ENCODE data around the gene AP1S1. TPM values are rescaled to one million over a fixed set of nuclear protein-coding genes. Genes with fewer than 3 reads are reported as not detected.

The AP1S1 gene
- total RNA-seq, 2 donors from 2014 or later: 16.1 to 18.8 TPM

DNA sequence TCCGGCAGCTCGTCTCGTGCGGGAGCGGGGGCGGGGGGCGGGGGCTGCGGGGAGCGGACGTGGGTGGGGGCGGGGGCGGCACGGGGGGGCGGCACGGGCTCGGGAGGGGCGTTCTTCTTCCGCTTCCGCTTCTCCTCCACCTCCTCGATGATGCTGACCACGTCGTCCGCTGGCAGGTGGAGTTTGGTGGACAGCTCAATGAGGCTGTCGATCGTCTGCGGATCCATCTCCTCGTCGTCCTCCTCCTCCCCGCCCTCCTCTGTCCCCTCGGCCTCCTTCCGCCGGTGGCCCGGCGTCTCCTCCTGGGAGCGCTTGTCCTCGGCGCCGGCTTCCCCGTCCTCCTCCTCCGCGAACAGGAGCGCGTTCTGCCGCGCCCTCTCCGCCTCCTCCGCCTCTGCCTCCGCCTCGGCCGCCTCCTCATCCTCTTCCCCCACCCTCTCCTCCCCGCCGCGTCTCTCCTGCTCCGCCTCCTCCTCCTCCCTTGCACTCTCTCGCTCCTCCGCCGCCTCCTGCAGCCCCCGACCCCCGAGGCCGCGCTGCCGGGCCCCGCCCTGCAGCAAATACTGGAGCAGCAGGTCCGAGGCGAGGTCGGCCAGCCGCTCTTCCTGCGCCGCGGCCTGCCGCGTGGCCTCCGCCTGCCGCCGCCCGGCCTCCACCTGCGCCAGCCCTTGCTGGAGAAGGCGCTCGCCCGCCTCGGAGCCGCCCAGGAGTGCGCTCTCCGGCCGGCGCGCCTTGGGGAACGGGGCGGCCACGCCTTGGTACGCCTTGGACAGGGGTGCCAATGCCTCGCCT lies 9.2 kb downstream of the AP1S1 start:
- Histone ChIP-seq H3K27me3 (peaks cover 24 to 49% of the 10 kb centered on the region in 2 donors), H3K27ac (no peak overlapping the region), H3K4me1 (peaks cover 0 to 42% of the 10 kb centered on the region in 2 donors), H3K36me3 (peaks cover 12% of the 10 kb centered on the region), H3K9me3 (no peaks in the 10 kb centered on the region), H3K4me3 (peak overlapping the region; percentile 4 to 42)
- DNase-seq (ENCODE audit: low spot score): no peak
- TF ChIP-seq, protein P1, sequence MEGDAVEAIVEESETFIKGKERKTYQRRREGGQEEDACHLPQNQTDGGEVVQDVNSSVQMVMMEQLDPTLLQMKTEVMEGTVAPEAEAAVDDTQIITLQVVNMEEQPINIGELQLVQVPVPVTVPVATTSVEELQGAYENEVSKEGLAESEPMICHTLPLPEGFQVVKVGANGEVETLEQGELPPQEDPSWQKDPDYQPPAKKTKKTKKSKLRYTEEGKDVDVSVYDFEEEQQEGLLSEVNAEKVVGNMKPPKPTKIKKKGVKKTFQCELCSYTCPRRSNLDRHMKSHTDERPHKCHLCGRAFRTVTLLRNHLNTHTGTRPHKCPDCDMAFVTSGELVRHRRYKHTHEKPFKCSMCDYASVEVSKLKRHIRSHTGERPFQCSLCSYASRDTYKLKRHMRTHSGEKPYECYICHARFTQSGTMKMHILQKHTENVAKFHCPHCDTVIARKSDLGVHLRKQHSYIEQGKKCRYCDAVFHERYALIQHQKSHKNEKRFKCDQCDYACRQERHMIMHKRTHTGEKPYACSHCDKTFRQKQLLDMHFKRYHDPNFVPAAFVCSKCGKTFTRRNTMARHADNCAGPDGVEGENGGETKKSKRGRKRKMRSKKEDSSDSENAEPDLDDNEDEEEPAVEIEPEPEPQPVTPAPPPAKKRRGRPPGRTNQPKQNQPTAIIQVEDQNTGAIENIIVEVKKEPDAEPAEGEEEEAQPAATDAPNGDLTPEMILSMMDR (IDR thresholded peaks at IDR 0.05): no peak

DNA sequence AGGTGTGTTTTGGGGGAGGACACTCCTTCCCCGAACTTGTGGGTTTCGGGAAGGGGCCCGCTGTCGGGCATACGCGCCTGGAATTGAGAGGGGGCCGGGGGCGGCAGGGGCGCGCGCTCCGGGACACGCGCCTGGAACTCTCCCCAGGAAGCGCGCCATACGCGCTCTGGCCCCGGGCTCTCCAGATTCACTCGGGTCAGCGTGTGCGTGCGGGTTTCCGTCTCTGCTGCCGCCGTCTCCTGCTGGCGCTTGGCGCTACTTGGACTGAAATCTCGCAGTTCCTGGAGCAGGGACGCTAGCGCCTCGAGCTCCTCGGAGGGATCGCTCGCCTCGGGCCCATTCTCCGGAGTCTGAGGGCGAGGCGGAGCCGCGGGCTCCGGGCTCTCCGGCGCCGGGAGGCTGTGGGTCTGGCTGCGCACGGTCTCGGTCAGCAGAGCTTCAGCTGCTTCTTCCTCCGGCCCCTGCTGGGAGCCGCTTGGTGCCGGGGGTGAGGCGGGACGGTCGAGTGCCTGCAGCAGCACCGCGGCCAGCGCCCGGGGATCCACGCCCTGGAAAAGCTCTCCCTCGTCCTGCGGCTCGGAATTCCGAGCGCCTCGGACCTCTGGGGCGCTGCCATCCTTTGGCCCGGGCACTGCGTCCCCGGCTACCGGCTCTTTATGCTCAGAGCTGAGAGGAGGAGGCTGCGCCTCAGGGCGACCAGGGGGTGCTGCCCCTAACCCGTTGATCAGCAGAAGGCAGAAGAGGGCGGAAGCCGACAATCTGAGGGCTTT lies 10.0 kb downstream of the AP1S1 start:
- Histone ChIP-seq H3K4me3 (peak overlapping the region; percentile 4 to 42), H3K4me1 (peaks cover 0 to 43% of the 10 kb centered on the region in 2 donors), H3K27ac (no peak overlapping the region), H3K36me3 (peaks cover 8% of the 10 kb centered on the region), H3K9me3 (no peaks in the 10 kb centered on the region), H3K27me3 (peaks cover 30 to 52% of the 10 kb centered on the region in 2 donors)
- DNase-seq (ENCODE audit: low spot score): no peak
- TF ChIP-seq, protein P1 (IDR thresholded peaks at IDR 0.05): no peak

- peak; percentile 90 for DNase-seq (ENCODE audit: low spot score)
- H3K4me3 ChIP-seq: peak within 1 kb of the TSS in 1 of 2 donors; percentile 42
- H3K27me3 ChIP-seq: peaks cover 34 to 52% of the 10 kb centered on the region in 2 donors
- peaks cover 0 to 52% of the 10 kb centered on the region in 2 donors for H3K4me1 ChIP-seq
- TF ChIP-seq, protein P1 (IDR thresholded peaks at IDR 0.05): no peak
- H3K36me3 ChIP-seq: peaks cover under 1% of the 10 kb centered on the region
- no peaks in the 10 kb centered on the region for H3K9me3 ChIP-seq
- H3K27ac ChIP-seq: no peak within 1 kb of the TSS
These were observed 11.0 kb downstream of the AP1S1 start, which contains the start of gene VGF for GRCh38 chr7:101165075-101165957. VGF (minus strand) TSS chr7:101165569; CDS start chr7:101164843, 726 bp downstream.

GRCh38 chr7:101165958-101166647 lies 11.8 kb downstream of the AP1S1 start:
- no peaks in the 10 kb centered on the region for H3K9me3 ChIP-seq
- H3K4me1 ChIP-seq: peaks cover 0 to 52% of the 10 kb centered on the region in 2 donors
- no peak overlapping the region for H3K27ac ChIP-seq
- TF ChIP-seq, protein P1 (IDR thresholded peaks at IDR 0.05): no peak
- H3K4me3 ChIP-seq: peak overlapping the region in 1 of 2 donors; percentile 21
- H3K27me3 ChIP-seq: peaks cover 34 to 52% of the 10 kb centered on the region in 2 donors
- no peaks in the 10 kb centered on the region for H3K36me3 ChIP-seq
- DNase-seq (ENCODE audit: low spot score): no peak

- H3K27me3 ChIP-seq: peaks cover 36 to 57% of the 10 kb centered on the region in 2 donors
- peaks cover 0 to 52% of the 10 kb centered on the region in 2 donors for H3K4me1 ChIP-seq
- H3K9me3 ChIP-seq: no peaks in the 10 kb centered on the region
These were observed 12.3 kb downstream of the AP1S1 start for GRCh38 chr7:101166648-101166908.

More at GRCh38 chr7:101166648-101166908, 12.3 kb downstream of the AP1S1 start:
- DNase-seq (ENCODE audit: low spot score): no peak
- TF ChIP-seq, protein P1 (IDR thresholded peaks at IDR 0.05): no peak
- Histone ChIP-seq H3K4me3 (no peak overlapping the region), H3K36me3 (no peaks in the 10 kb centered on the region), H3K27ac (no peak overlapping the region)
